ENCODE results near the gene CTNND2. TPM values are rescaled to one million over a fixed set of nuclear protein-coding genes. Genes with fewer than 3 reads are reported as not detected.

Gene CTNND2
- polyA plus RNA-seq, 1 experiment: not detected

DNA sequence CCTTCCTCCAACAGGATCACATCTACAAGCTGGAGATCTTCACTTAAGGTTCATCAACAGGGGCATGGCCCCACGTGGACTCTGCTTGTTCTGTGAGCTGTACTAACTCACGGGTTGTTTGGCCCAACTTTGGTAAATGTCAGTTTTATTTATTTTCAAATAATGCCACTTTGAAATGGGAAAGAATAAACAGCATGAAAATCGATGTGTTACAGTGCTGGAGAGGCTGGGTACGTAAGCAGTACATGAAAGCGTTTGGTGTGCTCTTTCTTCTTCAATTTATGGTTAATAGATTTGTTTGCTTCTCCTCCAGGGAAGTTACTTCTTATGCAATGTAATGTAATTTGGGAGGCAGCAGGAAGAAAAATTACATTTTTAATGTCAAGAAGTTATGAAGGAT, 753.3 kb downstream of the CTNND2 start:
- Histone ChIP-seq H3K4me3 (ENCODE audit: low read depth, low read length) (no peak overlapping the region), H3K9me3 (ENCODE audit: control insufficient read depth, insufficient read depth, low read length) (no peaks in the 10 kb centered on the region), H3K27ac (ENCODE audit: low read depth, low read length) (no peak overlapping the region), H3K27me3 (ENCODE audit: control insufficient read depth, insufficient read depth, low read length) (peaks cover 2% of the 10 kb centered on the region)
- TF ChIP-seq, protein P1, sequence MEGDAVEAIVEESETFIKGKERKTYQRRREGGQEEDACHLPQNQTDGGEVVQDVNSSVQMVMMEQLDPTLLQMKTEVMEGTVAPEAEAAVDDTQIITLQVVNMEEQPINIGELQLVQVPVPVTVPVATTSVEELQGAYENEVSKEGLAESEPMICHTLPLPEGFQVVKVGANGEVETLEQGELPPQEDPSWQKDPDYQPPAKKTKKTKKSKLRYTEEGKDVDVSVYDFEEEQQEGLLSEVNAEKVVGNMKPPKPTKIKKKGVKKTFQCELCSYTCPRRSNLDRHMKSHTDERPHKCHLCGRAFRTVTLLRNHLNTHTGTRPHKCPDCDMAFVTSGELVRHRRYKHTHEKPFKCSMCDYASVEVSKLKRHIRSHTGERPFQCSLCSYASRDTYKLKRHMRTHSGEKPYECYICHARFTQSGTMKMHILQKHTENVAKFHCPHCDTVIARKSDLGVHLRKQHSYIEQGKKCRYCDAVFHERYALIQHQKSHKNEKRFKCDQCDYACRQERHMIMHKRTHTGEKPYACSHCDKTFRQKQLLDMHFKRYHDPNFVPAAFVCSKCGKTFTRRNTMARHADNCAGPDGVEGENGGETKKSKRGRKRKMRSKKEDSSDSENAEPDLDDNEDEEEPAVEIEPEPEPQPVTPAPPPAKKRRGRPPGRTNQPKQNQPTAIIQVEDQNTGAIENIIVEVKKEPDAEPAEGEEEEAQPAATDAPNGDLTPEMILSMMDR (IDR thresholded peaks at IDR 0.05; ENCODE audit: low read depth, low read length): no peak
- POLR2A ChIA-PET: interaction anchor here (0.7 kb wide), 1 partner anchor 396 kb away, joined by 11 read pairs; no protein-coding TSS in a partner anchor
- DNase-seq (ENCODE audit: low read depth, low spot score): no peak
- CTCF ChIA-PET: interaction anchor here (0.7 to 1.3 kb wide), 2 partner anchors 10 to 294 kb away, joined by 3 to 8 read pairs; no protein-coding TSS in a partner anchor

DNA sequence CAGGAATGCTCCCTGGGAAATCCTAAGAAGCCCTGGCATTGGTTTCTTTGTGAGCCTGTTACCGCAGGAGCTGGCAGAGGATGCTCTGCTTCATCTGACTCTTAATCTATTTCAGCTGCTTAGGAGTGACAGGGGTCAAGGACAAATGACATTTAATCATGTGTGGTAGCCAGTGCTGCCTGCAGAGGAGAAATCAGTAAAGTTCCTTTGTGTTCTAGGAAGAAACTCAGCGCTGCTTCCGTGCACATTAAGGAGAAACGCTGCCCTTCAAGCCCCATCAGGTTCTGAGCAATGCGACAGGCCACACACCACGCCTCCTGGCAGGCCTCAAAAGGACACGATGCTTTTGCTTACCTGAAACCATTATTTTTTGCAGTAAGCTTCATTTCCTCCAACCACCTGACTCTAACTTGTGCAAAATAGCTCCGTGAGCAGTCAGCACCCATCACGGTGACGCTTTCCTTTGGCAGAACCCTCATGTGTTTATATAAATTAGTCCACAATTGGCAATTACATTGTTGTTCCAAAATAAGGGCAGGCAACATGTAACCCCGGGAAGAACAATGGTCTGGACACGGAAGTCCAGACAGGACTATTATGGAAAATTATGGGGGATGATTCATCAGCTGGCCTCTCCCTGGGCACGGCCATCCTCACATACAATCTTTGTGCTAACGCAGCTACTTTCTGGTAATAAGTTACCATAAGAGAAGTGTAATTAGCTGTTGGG, 755.3 kb downstream of the CTNND2 start:
- Histone ChIP-seq H3K27ac (ENCODE audit: low read depth, low read length) (no peak overlapping the region), H3K4me3 (ENCODE audit: low read depth, low read length) (no peak overlapping the region), H3K9me3 (ENCODE audit: control insufficient read depth, insufficient read depth, low read length) (no peaks in the 10 kb centered on the region), H3K27me3 (ENCODE audit: control insufficient read depth, insufficient read depth, low read length) (no peaks in the 10 kb centered on the region)
- ChIA-PET POLR2A (no interaction called here), CTCF (no interaction called here)
- DNase-seq (ENCODE audit: low read depth, low spot score): no peak
- TF ChIP-seq, protein P1 (IDR thresholded peaks at IDR 0.05; ENCODE audit: low read depth, low read length): no peak

DNA sequence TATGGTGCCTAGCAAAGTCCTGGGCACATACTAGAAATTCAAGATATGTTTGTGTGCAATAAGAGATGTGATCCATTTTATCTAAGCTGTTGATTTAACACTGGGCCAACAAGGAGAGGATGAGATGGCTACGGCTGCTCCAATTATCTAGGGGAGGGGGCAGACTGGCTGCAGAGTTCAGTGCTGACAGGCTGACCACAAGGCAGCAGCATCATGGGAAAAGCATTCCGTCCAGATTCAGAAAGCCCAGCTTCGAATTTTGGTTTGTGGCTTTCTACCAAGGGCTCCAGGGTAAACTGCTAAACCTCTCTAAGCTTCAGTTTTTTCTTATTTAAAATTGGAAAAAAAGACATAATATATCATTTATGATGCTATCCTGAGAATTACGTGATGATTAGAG, 758.1 kb downstream of the CTNND2 start:
- DNase-seq (ENCODE audit: low read depth, low spot score): no peak
- ChIA-PET CTCF (no interaction called here), POLR2A (no interaction called here)
- Histone ChIP-seq H3K27me3 (ENCODE audit: control insufficient read depth, insufficient read depth, low read length) (no peaks in the 10 kb centered on the region), H3K27ac (ENCODE audit: low read depth, low read length) (no peak overlapping the region), H3K9me3 (ENCODE audit: control insufficient read depth, insufficient read depth, low read length) (no peaks in the 10 kb centered on the region), H3K4me3 (ENCODE audit: low read depth, low read length) (no peak overlapping the region)
- TF ChIP-seq, protein P1 (IDR thresholded peaks at IDR 0.05; ENCODE audit: low read depth, low read length): no peak

DNA sequence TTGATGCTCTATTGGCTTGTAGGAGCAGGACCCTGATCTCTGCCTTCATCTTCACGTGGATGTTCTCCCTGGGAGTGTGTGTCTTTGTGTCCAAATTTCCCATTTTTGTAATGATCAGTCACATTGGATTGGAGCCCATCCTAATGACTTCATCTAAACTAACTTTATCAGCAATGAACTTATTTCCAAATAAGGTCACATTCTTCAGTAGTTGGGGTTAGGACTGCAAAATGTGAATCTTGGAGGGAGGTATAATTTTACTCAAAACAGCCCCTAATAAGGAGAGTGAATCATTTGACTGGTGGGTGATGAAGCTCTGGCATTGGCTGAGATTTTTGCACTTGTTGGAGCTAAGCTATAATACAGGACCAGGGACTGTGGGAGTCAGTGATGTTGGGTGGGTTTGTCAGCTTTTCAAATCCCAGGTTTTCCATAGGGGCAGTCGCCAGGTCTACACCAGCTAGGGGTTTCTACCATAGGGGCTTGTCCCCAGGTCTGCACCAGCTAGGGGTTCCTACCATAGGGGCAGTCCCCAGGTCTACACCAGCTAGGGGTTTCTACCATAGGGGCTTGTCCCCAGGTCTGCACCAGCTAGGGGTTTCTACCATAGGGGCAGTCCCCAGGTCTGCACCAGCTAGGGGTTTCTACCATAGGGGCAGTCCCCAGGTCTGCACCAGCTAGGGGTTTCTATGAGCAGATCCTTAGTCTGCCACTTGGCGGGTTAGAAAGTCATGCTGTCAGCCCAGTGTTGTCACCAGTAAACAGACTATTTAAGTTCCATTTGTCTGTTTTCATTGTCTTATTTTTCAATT, 760.6 kb downstream of the CTNND2 start:
- CTCF ChIA-PET: interaction anchor here (0.7 kb wide), 1 partner anchor 459 kb away, joined by 3 read pairs; no protein-coding TSS in a partner anchor

More for the DNA sequence above, 760.6 kb downstream of the CTNND2 start:
- POLR2A ChIA-PET: no interaction called here
- H3K27ac ChIP-seq (ENCODE audit: low read depth, low read length): no peak overlapping the region
- H3K4me3 ChIP-seq (ENCODE audit: low read depth, low read length): no peak overlapping the region
- no peak for DNase-seq (ENCODE audit: low read depth, low spot score)
- no peaks in the 10 kb centered on the region for H3K27me3 ChIP-seq (ENCODE audit: control insufficient read depth, insufficient read depth, low read length)
- no peaks in the 10 kb centered on the region for H3K9me3 ChIP-seq (ENCODE audit: control insufficient read depth, insufficient read depth, low read length)
- TF ChIP-seq, protein P1 (IDR thresholded peaks at IDR 0.05; ENCODE audit: low read depth, low read length): no peak
